Uterus (tissue), 2 donors: ENCODE data around the gene BPIFA2.

ENCODE experiments used
- CTCF ChIP-seq, 4 experiments: fragments of 200-600 bp in 2 of 4; fragments of 450-650 bp in 2 of 4; sonication (generic) in 2 of 4; IDR thresholded peaks; one replicate each; pipeline ENCODE4 v1.5.1; 2016 to 2019; ENCODE audit warnings: antibody characterized with exemption in 4 of 4, mild to moderate bottlenecking in 2 of 4, moderate library complexity in 1 of 4
- POLR2A ChIP-seq, 2 donors: fragments of 450-650 bp; IDR thresholded peaks; one replicate each; pipeline ENCODE4 v1.6.1; 2016; ENCODE audit warnings: antibody characterized with exemption in 2 of 2, mild to moderate bottlenecking in 1 of 2, moderate library complexity in 1 of 2

DNA sequence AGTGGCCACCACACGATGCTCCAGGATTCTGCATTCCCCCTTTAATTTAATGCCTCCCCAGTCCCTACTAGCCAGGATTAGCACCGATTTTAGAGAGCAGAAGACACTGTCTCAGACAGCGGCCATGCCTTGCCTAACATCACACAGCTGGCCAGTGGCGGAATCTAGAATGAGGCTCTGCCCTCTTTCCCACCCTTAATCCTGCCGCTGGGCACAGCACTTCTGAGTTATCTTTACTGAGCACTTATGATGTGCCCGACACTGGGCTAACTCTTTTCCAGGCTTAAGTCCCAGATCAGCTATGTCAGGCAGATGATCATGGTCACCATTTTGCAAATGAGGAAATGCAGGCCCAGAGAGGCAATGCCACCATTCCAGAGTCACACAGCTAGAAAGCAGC lies 5.6 kb upstream of the BPIFA2 start:
- TF ChIP-seq CTCF (IDR thresholded peaks at IDR 0.05) (no peak), POLR2A (IDR thresholded peaks at IDR 0.05) (no peak)
